HCT116 (cell line): ENCODE measurements around the gene IFT122. TPM values are rescaled to one million over a fixed set of nuclear protein-coding genes. Genes with fewer than 3 reads are reported as not detected.

Experiments
- ATAC-seq: fragments of 200-7000 bp; cut with Tn5 transposase; 2 replicates; pipeline ENCODE4 v1.9.1; 2020; ENCODE audit warnings: mild to moderate bottlenecking, moderate library complexity
- BruUV-seq: library from RNA; stranded (reverse); fragments of 400-500 nt; replicated peaks from 2 replicates; lab custom pipeline; 2021; lab: Mats Ljungman, UMichigan
- CTCF ChIA-PET: fragments of 300-600 bp; sonication (Branson Sonifier 250); formaldehyde crosslinking; loops from one replicate; lab custom pipeline; 2021; ENCODE audit warnings: antibody characterized with exemption; lab: Charles Lee
- POLR2A ChIA-PET: fragments of 300-600, 350-600 bp; sonication (Branson Sonifier 250); formaldehyde crosslinking; loops from one replicate; lab custom pipeline; 2021; ENCODE audit warnings: antibody characterized with exemption; lab: Charles Lee
- RAD21 ChIA-PET, 2 experiments: fragments of 300-600 bp; sonication (Branson Sonifier 250); formaldehyde crosslinking; loops; one replicate each; lab custom pipeline; 2023; ENCODE audit warnings: low total read pairs in 2 of 2; ENCODE audit not compliant: uncharacterized antibody in 2 of 2, unreplicated experiment in 2 of 2, low non-redundant PET in 1 of 2; lab: Charles Lee
- DNase-seq: peaks from one replicate; pipeline ENCODE4 v3.0.0-alpha.2; 2010; ENCODE audit warnings: low read depth, low spot score
- H2AFZ ChIP-seq: fragments of 200-600 bp; shearing (Covaris generic), sonication (generic); 2 replicates; pipeline ENCODE4 v1.6.1; 2017; ENCODE audit warnings: low read depth, mixed run types, mixed read lengths, antibody characterized with exemption, low read length; ENCODE audit not compliant: poor library complexity, severe bottlenecking
- H3K27ac ChIP-seq: 2 replicates; pipeline ENCODE4 v1.5.1; 2012; ENCODE audit warnings: low read depth, low read length
- H3K27me3 ChIP-seq: fragments of 200-600 bp; sonication (generic); 2 replicates; pipeline ENCODE4 v1.6.1; 2016; ENCODE audit warnings: mixed run types, low read length, mixed read lengths; ENCODE audit not compliant: insufficient read depth
- H3K36me3 ChIP-seq, 2 experiments: fragments of 200-500 bp in 1 of 2; fragments of 200-600 bp in 1 of 2; sonication (Bioruptor generic) in 1 of 2; sonication (generic) in 1 of 2; 2 replicates each; pipeline versions ENCODE4 v1.5.1 to v1.6.1; 2014 to 2016; ENCODE audit warnings: low read length in 2 of 2, inconsistent platforms in 1 of 2, mixed read lengths in 1 of 2, mixed run types in 1 of 2; ENCODE audit not compliant: insufficient read depth in 2 of 2, control insufficient read depth in 1 of 2
- H3K4me1 ChIP-seq, 2 experiments: fragments of 200-600 bp in 1 of 2; sonication (generic) in 1 of 2; 2 replicates each; pipeline versions ENCODE4 v1.5.1 to v1.6.1; 2012 to 2017; ENCODE audit warnings: low read length in 2 of 2, inconsistent platforms in 1 of 2, mild to moderate bottlenecking in 1 of 2, mixed read lengths in 1 of 2, mixed run types in 1 of 2, moderate library complexity in 1 of 2; ENCODE audit not compliant: insufficient read depth in 2 of 2, control insufficient read depth in 1 of 2
- H3K4me2 ChIP-seq: fragments of 200-600 bp; sonication (generic); 2 replicates; pipeline ENCODE4 v1.6.1; 2017; ENCODE audit warnings: mixed run types, low read length, mixed read lengths
- H3K4me3 ChIP-seq, 2 experiments: fragments of 200-600 bp in 1 of 2; sonication (generic) in 1 of 2; replicated peaks in 1 of 2; 2 replicates each; pipeline ENCODE4 v1.5.1; 2011 to 2016; ENCODE audit warnings: low read length in 2 of 2, control low read depth in 1 of 2, low read depth in 1 of 2, mild to moderate bottlenecking in 1 of 2, mixed read lengths in 1 of 2, mixed run types in 1 of 2
- H3K79me2 ChIP-seq: fragments of 200-600 bp; sonication (generic); 2 replicates; pipeline ENCODE4 v1.6.1; 2017; ENCODE audit warnings: mild to moderate bottlenecking, mixed run types, low read length, moderate library complexity, mixed read lengths; ENCODE audit not compliant: insufficient read depth
- H3K9ac ChIP-seq: fragments of 200-600 bp; sonication (generic); 2 replicates; pipeline ENCODE4 v1.6.1; 2016; ENCODE audit warnings: low read length, mixed read lengths
- H3K9me2 ChIP-seq: fragments of 200-600 bp; sonication (generic), shearing (Covaris generic); 2 replicates; pipeline ENCODE4 v1.6.1; 2017; ENCODE audit warnings: mixed run types, mild to moderate bottlenecking, moderate library complexity; ENCODE audit not compliant: insufficient read depth
- H3K9me3 ChIP-seq, 2 experiments: fragments of 200-500 bp in 1 of 2; fragments of 200-600 bp in 1 of 2; sonication (Bioruptor generic) in 1 of 2; sonication (generic) in 1 of 2; 2 replicates each; pipeline ENCODE4 v1.6.1; 2014 to 2017; ENCODE audit warnings: low read length in 2 of 2, mixed read lengths in 2 of 2, inconsistent platforms in 1 of 2, low read depth in 1 of 2, mild to moderate bottlenecking in 1 of 2, mixed run types in 1 of 2, moderate library complexity in 1 of 2; ENCODE audit not compliant: control insufficient read depth in 1 of 2, insufficient read depth in 1 of 2
- H4K20me1 ChIP-seq: fragments of 200-600 bp; sonication (generic), shearing (Covaris generic); 2 replicates; pipeline ENCODE4 v1.6.1; 2017; ENCODE audit warnings: mixed run types, mild to moderate bottlenecking, moderate library complexity; ENCODE audit not compliant: insufficient read depth
- CBX3 ChIP-seq: IDR thresholded peaks from 2 replicates; pipeline ENCODE4 v1.6.1; 2012; ENCODE audit warnings: low read depth
- CEBPB ChIP-seq: IDR thresholded peaks from 2 replicates; pipeline ENCODE4 v1.6.1; 2012; ENCODE audit warnings: low read depth
- ELF1 ChIP-seq: IDR thresholded peaks from 2 replicates; pipeline ENCODE4 v1.6.1; 2012; ENCODE audit warnings: low read depth, borderline replicate concordance
- EZH2 ChIP-seq: fragments of 200-600 bp; sonication (generic); IDR thresholded peaks from 2 replicates; pipeline ENCODE4 v1.6.1; 2017; ENCODE audit warnings: antibody characterized with exemption, mixed run types
- EZH2phosphoT487 ChIP-seq: fragments of 200-600 bp; IDR thresholded peaks from 2 replicates; pipeline ENCODE4 v1.6.1; 2018; ENCODE audit warnings: antibody characterized with exemption, borderline replicate concordance
- FOSL1 ChIP-seq: IDR thresholded peaks from 2 replicates; pipeline ENCODE4 v1.6.1; 2012; ENCODE audit warnings: low read depth
- JUND ChIP-seq: IDR thresholded peaks from 2 replicates; pipeline ENCODE4 v1.6.1; 2012
- RAD21 ChIP-seq: IDR thresholded peaks from 2 replicates; pipeline ENCODE4 v1.6.1; 2012; ENCODE audit warnings: low read depth, mild to moderate bottlenecking
- SP1 ChIP-seq: IDR thresholded peaks from 2 replicates; pipeline ENCODE4 v1.6.1; 2012; ENCODE audit warnings: low read depth
- SRF ChIP-seq: IDR thresholded peaks from 2 replicates; pipeline ENCODE4 v1.6.1; 2012; ENCODE audit warnings: low read depth
- TCF7L2 ChIP-seq: IDR thresholded peaks from 2 replicates; pipeline ENCODE4 v1.7.0; 2011; ENCODE audit warnings: borderline replicate concordance, inconsistent platforms; ENCODE audit not compliant: insufficient read depth, insufficient read length; ENCODE audit errors: extremely low read depth
- YY1 ChIP-seq: IDR thresholded peaks from 2 replicates; pipeline ENCODE4 v1.6.1; 2011; ENCODE audit warnings: low read length, low read depth, moderate library complexity, mild to moderate bottlenecking; ENCODE audit not compliant: insufficient replicate concordance; ENCODE audit errors: extremely low read depth
- ZBTB33 ChIP-seq: IDR thresholded peaks from 2 replicates; pipeline ENCODE4 v1.6.1; 2011; ENCODE audit warnings: mild to moderate bottlenecking, low read length, moderate library complexity; ENCODE audit not compliant: insufficient replicate concordance; ENCODE audit errors: extremely low read depth
- ZNF274 ChIP-seq: fragments of 200-500 bp; sonication (Bioruptor generic); IDR thresholded peaks from 2 replicates; pipeline ENCODE4 v1.6.1; 2014; ENCODE audit warnings: mild to moderate bottlenecking, low read depth, low read length, inconsistent platforms
- intact Hi-C: fragments of 100-400 bp; cut with micrococcal nuclease; formaldehyde crosslinking; loops from 2 replicates; pipeline ENCODE4 v1.10.0; 2022
- total RNA-seq: library from RNA; stranded (reverse); gene quantifications from one replicate; pipeline ENCODE4 v1.2.1, GENCODE V29; 2021; ENCODE audit not compliant: unreplicated experiment
- TF ChIP-seq, protein P1 (sequence below): IDR thresholded peaks from 2 replicates; pipeline ENCODE4 v1.6.1; 2012; ENCODE audit warnings: low read depth
- TF ChIP-seq, protein P2 (sequence below), 3 experiments: fragments of 200-600 bp in 1 of 3; sonication (generic) in 1 of 3; IDR thresholded peaks in 2 of 3; conservative IDR thresholded peaks in 1 of 3; 2 replicates each; pipeline ENCODE4 v1.5.1; 2012 to 2017; ENCODE audit warnings: low read depth in 2 of 3, low read length in 2 of 3, antibody characterized with exemption in 1 of 3, borderline replicate concordance in 1 of 3, control low read depth in 1 of 3, mild to moderate bottlenecking in 1 of 3, mixed read lengths in 1 of 3, mixed run types in 1 of 3, moderate library complexity in 1 of 3; ENCODE audit not compliant: insufficient read depth in 1 of 3

Gene IFT122
- total RNA-seq, 1 experiment from 2014 or later = 21.4 TPM

DNA sequence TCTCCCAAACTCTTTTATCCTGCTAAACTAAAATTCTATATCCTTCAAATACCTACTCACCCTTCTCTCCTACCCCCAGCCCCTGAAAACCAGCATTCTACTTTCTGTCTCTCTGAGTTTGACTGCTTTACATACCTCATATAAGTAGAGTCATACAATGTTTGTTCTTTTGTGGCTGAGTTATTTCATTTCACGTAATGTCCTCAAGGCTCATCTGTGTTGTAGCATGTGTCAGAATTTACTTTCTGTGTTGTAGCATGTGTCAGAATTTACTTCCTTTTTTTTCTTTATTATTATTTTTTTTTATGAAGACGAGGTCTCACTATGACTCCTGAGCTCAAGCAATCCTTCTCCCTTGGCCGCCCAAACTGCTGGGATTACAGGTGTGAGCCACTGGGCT is 20.1 kb downstream of the IFT122 start:
- Histone ChIP-seq H3K9ac (no peak overlapping the region), H3K4me3 (no peak overlapping the region), H3K79me2 (no peaks in the 10 kb centered on the region), H2AFZ (no peak overlapping the region), H3K9me2 (no peaks in the 10 kb centered on the region), H3K36me3 (no peaks in the 10 kb centered on the region), H3K9me3 (no peaks in the 10 kb centered on the region), H3K4me2 (no peak overlapping the region), H3K27ac (no peak overlapping the region), H4K20me1 (no peaks in the 10 kb centered on the region), H3K4me1 (peaks cover 0 to 13% of the 10 kb centered on the region in 2 experiments; a peak in 2 of 4 replicates), H3K27me3 (no peaks in the 10 kb centered on the region)
- RAD21 ChIA-PET = no interaction called here
- DNase-seq = no peak
- no peak for ATAC-seq
- no peak for TF ChIP-seq SRF
- TF ChIP-seq EZH2phosphoT487 = no peak
- no peak for TF ChIP-seq ZNF274
- no peak for TF ChIP-seq SP1
- TF ChIP-seq EZH2 = no peak
- no peak for TF ChIP-seq CBX3
- no peak for TF ChIP-seq JUND
- no peak for TF ChIP-seq YY1
- TF ChIP-seq RAD21 = no peak
- TF ChIP-seq CEBPB = no peak
- TF ChIP-seq, protein P1, sequence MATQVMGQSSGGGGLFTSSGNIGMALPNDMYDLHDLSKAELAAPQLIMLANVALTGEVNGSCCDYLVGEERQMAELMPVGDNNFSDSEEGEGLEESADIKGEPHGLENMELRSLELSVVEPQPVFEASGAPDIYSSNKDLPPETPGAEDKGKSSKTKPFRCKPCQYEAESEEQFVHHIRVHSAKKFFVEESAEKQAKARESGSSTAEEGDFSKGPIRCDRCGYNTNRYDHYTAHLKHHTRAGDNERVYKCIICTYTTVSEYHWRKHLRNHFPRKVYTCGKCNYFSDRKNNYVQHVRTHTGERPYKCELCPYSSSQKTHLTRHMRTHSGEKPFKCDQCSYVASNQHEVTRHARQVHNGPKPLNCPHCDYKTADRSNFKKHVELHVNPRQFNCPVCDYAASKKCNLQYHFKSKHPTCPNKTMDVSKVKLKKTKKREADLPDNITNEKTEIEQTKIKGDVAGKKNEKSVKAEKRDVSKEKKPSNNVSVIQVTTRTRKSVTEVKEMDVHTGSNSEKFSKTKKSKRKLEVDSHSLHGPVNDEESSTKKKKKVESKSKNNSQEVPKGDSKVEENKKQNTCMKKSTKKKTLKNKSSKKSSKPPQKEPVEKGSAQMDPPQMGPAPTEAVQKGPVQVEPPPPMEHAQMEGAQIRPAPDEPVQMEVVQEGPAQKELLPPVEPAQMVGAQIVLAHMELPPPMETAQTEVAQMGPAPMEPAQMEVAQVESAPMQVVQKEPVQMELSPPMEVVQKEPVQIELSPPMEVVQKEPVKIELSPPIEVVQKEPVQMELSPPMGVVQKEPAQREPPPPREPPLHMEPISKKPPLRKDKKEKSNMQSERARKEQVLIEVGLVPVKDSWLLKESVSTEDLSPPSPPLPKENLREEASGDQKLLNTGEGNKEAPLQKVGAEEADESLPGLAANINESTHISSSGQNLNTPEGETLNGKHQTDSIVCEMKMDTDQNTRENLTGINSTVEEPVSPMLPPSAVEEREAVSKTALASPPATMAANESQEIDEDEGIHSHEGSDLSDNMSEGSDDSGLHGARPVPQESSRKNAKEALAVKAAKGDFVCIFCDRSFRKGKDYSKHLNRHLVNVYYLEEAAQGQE = no peak
- TF ChIP-seq, protein P2, sequence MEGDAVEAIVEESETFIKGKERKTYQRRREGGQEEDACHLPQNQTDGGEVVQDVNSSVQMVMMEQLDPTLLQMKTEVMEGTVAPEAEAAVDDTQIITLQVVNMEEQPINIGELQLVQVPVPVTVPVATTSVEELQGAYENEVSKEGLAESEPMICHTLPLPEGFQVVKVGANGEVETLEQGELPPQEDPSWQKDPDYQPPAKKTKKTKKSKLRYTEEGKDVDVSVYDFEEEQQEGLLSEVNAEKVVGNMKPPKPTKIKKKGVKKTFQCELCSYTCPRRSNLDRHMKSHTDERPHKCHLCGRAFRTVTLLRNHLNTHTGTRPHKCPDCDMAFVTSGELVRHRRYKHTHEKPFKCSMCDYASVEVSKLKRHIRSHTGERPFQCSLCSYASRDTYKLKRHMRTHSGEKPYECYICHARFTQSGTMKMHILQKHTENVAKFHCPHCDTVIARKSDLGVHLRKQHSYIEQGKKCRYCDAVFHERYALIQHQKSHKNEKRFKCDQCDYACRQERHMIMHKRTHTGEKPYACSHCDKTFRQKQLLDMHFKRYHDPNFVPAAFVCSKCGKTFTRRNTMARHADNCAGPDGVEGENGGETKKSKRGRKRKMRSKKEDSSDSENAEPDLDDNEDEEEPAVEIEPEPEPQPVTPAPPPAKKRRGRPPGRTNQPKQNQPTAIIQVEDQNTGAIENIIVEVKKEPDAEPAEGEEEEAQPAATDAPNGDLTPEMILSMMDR (IDR thresholded peaks at IDR 0.05 in 2 of 3, conservative IDR thresholded peaks at IDR 0.05 in 1 of 3; ENCODE audit: borderline replicate concordance in 1 of 3, insufficient read depth in 1 of 3, low read depth in 2 of 3, low read length in 2 of 3) = no peak
- no peak for TF ChIP-seq ELF1
- no peak for TF ChIP-seq FOSL1
- no peak for TF ChIP-seq ZBTB33
- no peak for TF ChIP-seq TCF7L2
- CTCF ChIA-PET = no interaction called here
- POLR2A ChIA-PET = no interaction called here
- intact Hi-C loops = no loop called here
- no TSS peak for BruUV-seq
